CD8-positive, alpha-beta memory T cell (primary cell): ENCODE measurements around the gene RANBP3. TPM values are rescaled to one million over a fixed set of nuclear protein-coding genes. Genes with fewer than 3 reads are reported as not detected.

Source experiments
- CTCF ChIA-PET: fragments of 350-600 bp; sonication (Branson Sonifier 250); formaldehyde crosslinking; loops from one replicate; lab custom pipeline; 2021; ENCODE audit warnings: antibody characterized with exemption; lab: Charles Lee
- POLR2A ChIA-PET: fragments of 350-600 bp; sonication (Branson Sonifier 250); formaldehyde crosslinking; loops from one replicate; lab custom pipeline; 2021; ENCODE audit warnings: antibody characterized with exemption; lab: Charles Lee
- DNase-seq, 5 donors: peaks; one replicate each; pipeline versions ENCODE4 v3.0.0 to v3.0.0-alpha.2; 2020 to 2022; ENCODE audit warnings: mixed read lengths in 1 of 5
- H3K27ac ChIP-seq: one replicate; pipeline ENCODE4 v1.7.0; 2013; ENCODE audit warnings: low read depth, mild to moderate bottlenecking, low read length, moderate library complexity
- H3K27me3 ChIP-seq: 2 replicates; pipeline ENCODE4 v1.7.0; 2013; ENCODE audit warnings: low read length, mild to moderate bottlenecking; ENCODE audit not compliant: insufficient read depth, poor library complexity, severe bottlenecking
- H3K36me3 ChIP-seq: 2 replicates; pipeline ENCODE4 v1.7.0; 2013; ENCODE audit warnings: mild to moderate bottlenecking, low read length, moderate library complexity; ENCODE audit not compliant: insufficient read depth
- H3K4me1 ChIP-seq: 2 replicates; pipeline ENCODE4 v1.7.0; 2013; ENCODE audit warnings: mild to moderate bottlenecking, low read length, moderate library complexity; ENCODE audit not compliant: insufficient read depth
- H3K4me3 ChIP-seq: 2 replicates; pipeline ENCODE4 v1.7.0; 2013; ENCODE audit warnings: mild to moderate bottlenecking, low read length
- H3K9me3 ChIP-seq: 2 replicates; pipeline ENCODE4 v1.7.0; 2013; ENCODE audit warnings: mild to moderate bottlenecking, low read length
- H3K27ac Mint-ChIP-seq, 8 donors: one replicate each; pipeline ENCODE4 v1.8.0; 2020 to 2021; ENCODE audit warnings: mixed read lengths in 8 of 8, mild to moderate bottlenecking in 6 of 8, inconsistent platforms in 3 of 8, moderate library complexity in 3 of 8
- H3K27me3 Mint-ChIP-seq, 2 donors: one replicate each; pipeline ENCODE4 v1.8.0; 2020 to 2021; ENCODE audit warnings: mixed read lengths in 2 of 2, mild to moderate bottlenecking in 1 of 2, moderate library complexity in 1 of 2
- H3K36me3 Mint-ChIP-seq, 3 donors: one replicate each; pipeline ENCODE4 v1.8.0; 2020 to 2021; ENCODE audit warnings: mixed read lengths in 3 of 3, inconsistent platforms in 1 of 3, mild to moderate bottlenecking in 1 of 3
- H3K4me1 Mint-ChIP-seq, 3 donors: one replicate each; pipeline ENCODE4 v1.8.0; 2020 to 2021; ENCODE audit warnings: mixed read lengths in 3 of 3, inconsistent platforms in 1 of 3, mild to moderate bottlenecking in 1 of 3
- H3K4me3 Mint-ChIP-seq, 7 donors: one replicate each; pipeline ENCODE4 v1.8.0; 2020 to 2021; ENCODE audit warnings: mixed read lengths in 7 of 7, mild to moderate bottlenecking in 6 of 7, moderate library complexity in 4 of 7, inconsistent platforms in 2 of 7
- H3K9me3 Mint-ChIP-seq, 5 donors: one replicate each; pipeline ENCODE4 v1.8.0; 2020 to 2022; ENCODE audit warnings: mixed read lengths in 5 of 5, mild to moderate bottlenecking in 3 of 5, moderate library complexity in 2 of 5, inconsistent platforms in 1 of 5
- polyA plus RNA-seq: library from polyadenylated mRNA; unstranded; fragments of 300-500 nt; fragmentation: Illumina TruSeq; gene quantifications from one replicate; pipeline ENCODE4 v1.2.3, GENCODE V29; 2021
- total RNA-seq, 2 experiments: library from RNA; stranded (reverse); gene quantifications; one replicate each; pipeline ENCODE4 v1.2.3, GENCODE V29; 2021

The RANBP3 gene
- total and polyA plus RNA-seq, 3 experiments from 2014 or later, result 9.7 to 97.6 (median 94.8) TPM

GRCh38 chr19:5960005-5961001 is 17.6 kb downstream of the RANBP3 start:
- no peaks in the 10 kb centered on the region for H3K9me3 Mint-ChIP-seq
- Histone ChIP-seq H3K27me3 (no peaks in the 10 kb centered on the region), H3K27ac (peak overlapping the region; percentile 14), H3K4me3 (no peak overlapping the region), H3K4me1 (peaks cover 81% of the 10 kb centered on the region), H3K36me3 (no peaks in the 10 kb centered on the region), H3K9me3 (no peaks in the 10 kb centered on the region)
- DNase-seq, result no peak
- POLR2A ChIA-PET, result interaction anchor here (1.2 kb wide), 1 partner anchor 56 kb away, joined by 3 read pairs; the partner anchor contains the start of gene VMAC
- peaks cover 77 to 95% (median 90%) of the 10 kb centered on the region in 3 donors for H3K4me1 Mint-ChIP-seq
- peak overlapping the region in 5 of 7 donors; percentile 59 to 89 (median 82) for H3K4me3 Mint-ChIP-seq
- CTCF ChIA-PET, result interaction anchor here (0.6 to 1.5 kb wide), 4 partner anchors 8 to 165 kb away, joined by 3 to 6 read pairs (median 4); no protein-coding TSS in a partner anchor
- peaks cover 0 to 31% (median 4%) of the 10 kb centered on the region in 3 donors for H3K36me3 Mint-ChIP-seq
- no peaks in the 10 kb centered on the region for H3K27me3 Mint-ChIP-seq
- H3K27ac Mint-ChIP-seq, result peak overlapping the region; percentile 90 to 99 (median 98)

- H3K4me3 ChIP-seq, result no peak overlapping the region
- no peak for DNase-seq
- H3K9me3 ChIP-seq, result no peaks in the 10 kb centered on the region
- Mint-ChIP-seq H3K4me1 (peaks cover 76 to 95% (median 86%) of the 10 kb centered on the region in 3 donors), H3K27ac (peak overlapping the region; percentile 15 to 99 (median 98)), H3K36me3 (peaks cover 0 to 26% (median 4%) of the 10 kb centered on the region in 3 donors), H3K9me3 (no peaks in the 10 kb centered on the region), H3K4me3 (peak overlapping the region in 2 of 7 donors; percentile 6 to 48), H3K27me3 (no peaks in the 10 kb centered on the region)
- ChIA-PET POLR2A (no interaction called here), CTCF (interaction anchor here (0.6 to 1.2 kb wide), 3 partner anchors 9 to 166 kb away, joined by 3 to 6 read pairs (median 4); no protein-coding TSS in a partner anchor)
- no peak overlapping the region for H3K27ac ChIP-seq
- H3K36me3 ChIP-seq, result no peaks in the 10 kb centered on the region
- no peaks in the 10 kb centered on the region for H3K27me3 ChIP-seq
- H3K4me1 ChIP-seq, result peaks cover 78% of the 10 kb centered on the region
Measured at GRCh38 chr19:5959260-5960004, 18.5 kb downstream of the RANBP3 start.

- ChIA-PET POLR2A (no interaction called here), CTCF (no interaction called here)
- no peaks in the 10 kb centered on the region for H3K27me3 Mint-ChIP-seq
- no peaks in the 10 kb centered on the region for H3K9me3 Mint-ChIP-seq
- H3K4me3 Mint-ChIP-seq, result no peak overlapping the region
- H3K4me1 ChIP-seq, result peaks cover 78% of the 10 kb centered on the region
- peaks cover 0 to 25% (median 4%) of the 10 kb centered on the region in 3 donors for H3K36me3 Mint-ChIP-seq
- peaks cover 78 to 95% (median 87%) of the 10 kb centered on the region in 3 donors for H3K4me1 Mint-ChIP-seq
- H3K4me3 ChIP-seq, result no peak overlapping the region
- no peaks in the 10 kb centered on the region for H3K36me3 ChIP-seq
- no peaks in the 10 kb centered on the region for H3K9me3 ChIP-seq
- H3K27ac Mint-ChIP-seq, result peak overlapping the region; percentile 60 to 99 (median 91)
- no peak for DNase-seq
- H3K27me3 ChIP-seq, result no peaks in the 10 kb centered on the region
- no peak overlapping the region for H3K27ac ChIP-seq
Measured at GRCh38 chr19:5958851-5959122, 19.2 kb downstream of the RANBP3 start.

- no peaks in the 10 kb centered on the region for H3K36me3 ChIP-seq
- Mint-ChIP-seq H3K9me3 (no peaks in the 10 kb centered on the region), H3K4me1 (peaks cover 79 to 95% (median 88%) of the 10 kb centered on the region in 3 donors), H3K4me3 (peak overlapping the region in 3 of 7 donors; percentile 18 to 66 (median 47)), H3K36me3 (peaks cover 0 to 25% (median 4%) of the 10 kb centered on the region in 3 donors), H3K27me3 (no peaks in the 10 kb centered on the region), H3K27ac (peak overlapping the region; percentile 51 to 95 (median 86))
- no peak for DNase-seq
- peaks cover 78% of the 10 kb centered on the region for H3K4me1 ChIP-seq
- H3K4me3 ChIP-seq, result no peak overlapping the region
- ChIA-PET CTCF (no interaction called here), POLR2A (no interaction called here)
- no peak overlapping the region for H3K27ac ChIP-seq
- no peaks in the 10 kb centered on the region for H3K27me3 ChIP-seq
- no peaks in the 10 kb centered on the region for H3K9me3 ChIP-seq
Measured at GRCh38 chr19:5958074-5958850, 19.7 kb downstream of the RANBP3 start.

GRCh38 chr19:5957170-5957569 is 20.8 kb downstream of the RANBP3 start:
- Histone ChIP-seq H3K27me3 (no peaks in the 10 kb centered on the region), H3K36me3 (no peaks in the 10 kb centered on the region), H3K4me1 (peaks cover 78% of the 10 kb centered on the region), H3K27ac (no peak overlapping the region), H3K9me3 (no peaks in the 10 kb centered on the region), H3K4me3 (no peak overlapping the region)
- H3K27me3 Mint-ChIP-seq, result no peaks in the 10 kb centered on the region
- ChIA-PET POLR2A (no interaction called here), CTCF (interaction anchor here (1.4 to 1.5 kb wide), 2 partner anchors 11 to 153 kb away, joined by 3 to 8 read pairs; no protein-coding TSS in a partner anchor)
- peak overlapping the region in 3 of 8 donors; percentile 60 to 70 (median 61) for H3K27ac Mint-ChIP-seq
- DNase-seq, result no peak
- peak overlapping the region in 1 of 7 donors; percentile 15 for H3K4me3 Mint-ChIP-seq
- H3K36me3 Mint-ChIP-seq, result peaks cover 0 to 25% (median 4%) of the 10 kb centered on the region in 3 donors
- H3K4me1 Mint-ChIP-seq, result peaks cover 78 to 95% (median 88%) of the 10 kb centered on the region in 3 donors
- H3K9me3 Mint-ChIP-seq, result no peaks in the 10 kb centered on the region

- no peaks in the 10 kb centered on the region for H3K36me3 ChIP-seq
- DNase-seq, result no peak
- ChIA-PET CTCF (interaction anchor here (1.0 to 1.5 kb wide), 3 partner anchors 11 to 153 kb away, joined by 3 to 8 read pairs (median 3); no protein-coding TSS in a partner anchor), POLR2A (no interaction called here)
- H3K4me1 ChIP-seq, result peaks cover 79% of the 10 kb centered on the region
- H3K27me3 Mint-ChIP-seq, result no peaks in the 10 kb centered on the region
- H3K4me3 ChIP-seq, result no peak overlapping the region
- H3K9me3 ChIP-seq, result no peaks in the 10 kb centered on the region
- H3K4me3 Mint-ChIP-seq, result peak overlapping the region in 1 of 7 donors; percentile 13
- peaks cover 0 to 25% (median 2%) of the 10 kb centered on the region in 3 donors for H3K36me3 Mint-ChIP-seq
- peak overlapping the region in 3 of 8 donors; percentile 31 to 83 (median 63) for H3K27ac Mint-ChIP-seq
- H3K27ac ChIP-seq, result no peak overlapping the region
- H3K27me3 ChIP-seq, result no peaks in the 10 kb centered on the region
- H3K4me1 Mint-ChIP-seq, result peaks cover 78 to 95% (median 88%) of the 10 kb centered on the region in 3 donors
- H3K9me3 Mint-ChIP-seq, result no peaks in the 10 kb centered on the region
Measured at GRCh38 chr19:5956728-5957127, 21.2 kb downstream of the RANBP3 start.

- DNase-seq, result no peak
- Histone ChIP-seq H3K9me3 (no peaks in the 10 kb centered on the region), H3K27me3 (no peaks in the 10 kb centered on the region), H3K4me1 (peaks cover 79% of the 10 kb centered on the region), H3K27ac (no peak overlapping the region), H3K4me3 (no peak overlapping the region), H3K36me3 (no peaks in the 10 kb centered on the region)
- no peaks in the 10 kb centered on the region for H3K27me3 Mint-ChIP-seq
- H3K9me3 Mint-ChIP-seq, result no peaks in the 10 kb centered on the region
- ChIA-PET POLR2A (no interaction called here), CTCF (interaction anchor here (1.0 to 1.5 kb wide), 3 partner anchors 12 to 152 kb away, joined by 3 to 8 read pairs (median 3); no protein-coding TSS in a partner anchor)
- peaks cover 0 to 26% (median 2%) of the 10 kb centered on the region in 3 donors for H3K36me3 Mint-ChIP-seq
- no peak overlapping the region for H3K4me3 Mint-ChIP-seq
- peak overlapping the region in 5 of 8 donors; percentile 31 to 83 (median 61) for H3K27ac Mint-ChIP-seq
- peaks cover 78 to 95% (median 88%) of the 10 kb centered on the region in 3 donors for H3K4me1 Mint-ChIP-seq
Measured at GRCh38 chr19:5956323-5956722, 21.6 kb downstream of the RANBP3 start.
